GM10266 (cell line): ENCODE results near the gene GAPDH.
"Not testable (repeated sequence)": the region's sequence is repeated elsewhere in the genome, so short reads cannot be mapped to it uniquely, and the experiment has no call there.

ENCODE experiments used
- DNase-seq: peaks from one replicate; pipeline ENCODE4 v3.0.0; 2012; ENCODE audit errors: extremely low spot score
- CTCF ChIP-seq: IDR thresholded peaks from 2 replicates; pipeline ENCODE4 v1.5.1; 2012; ENCODE audit warnings: mild to moderate bottlenecking, low read depth; ENCODE audit not compliant: control insufficient read depth, insufficient read depth; ENCODE audit errors: missing control alignments

The GAPDH gene

GRCh38 chr12:6570264-6570887, 36.1 kb downstream of the GAPDH start:
- TF ChIP-seq CTCF: peak; percentile 69
- peak; percentile 49 for DNase-seq

- TF ChIP-seq CTCF: no peak
- no peak for DNase-seq
These were observed 38.7 kb downstream of the GAPDH start for GRCh38 chr12:6573001-6573400.

- DNase-seq: no peak
- no peak for TF ChIP-seq CTCF
These were observed 40.4 kb downstream of the GAPDH start for GRCh38 chr12:6574576-6575295.

- DNase-seq: no peak
- TF ChIP-seq CTCF: no peak
These were observed 41.3 kb downstream of the GAPDH start for GRCh38 chr12:6575648-6576047.

GRCh38 chr12:6582196-6582595, 47.9 kb downstream of the GAPDH start:
- DNase-seq: no peak
- no peak for TF ChIP-seq CTCF

GRCh38 chr12:6582959-6583358, 48.6 kb downstream of the GAPDH start:
- no peak for DNase-seq
- TF ChIP-seq CTCF: no peak

- no peak for DNase-seq
- TF ChIP-seq CTCF: no peak
These were observed 50.0 kb downstream of the GAPDH start for GRCh38 chr12:6584293-6584692.

- not testable (repeated sequence) for DNase-seq
These were observed 52.3 kb downstream of the GAPDH start for GRCh38 chr12:6586569-6586968.
